ENCODE measurements around the gene GOT1.

GOT1 gene

DNA sequence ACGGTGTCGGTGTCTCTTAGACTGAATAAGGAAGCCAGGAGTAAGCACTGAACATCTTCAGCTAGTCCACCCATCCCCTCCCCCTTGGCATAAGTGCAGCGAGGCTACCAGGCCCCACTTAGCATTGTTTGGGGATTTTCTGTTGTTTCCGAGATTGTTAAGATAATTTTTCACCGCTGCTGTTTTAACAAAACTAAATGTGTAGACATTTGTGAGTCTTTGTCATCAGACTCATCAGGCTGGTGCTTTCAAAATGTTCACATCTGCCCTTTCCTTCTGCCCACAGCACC is 21.0 kb upstream of the GOT1 start:
- no peaks in the 10 kb centered on the region for H3K36me3 ChIP-seq (ENCODE audit: control insufficient read depth, insufficient read depth, low read length)
- DNase-seq (ENCODE audit: extremely low read depth, insufficient read length): no peak
- TF ChIP-seq, protein P1, sequence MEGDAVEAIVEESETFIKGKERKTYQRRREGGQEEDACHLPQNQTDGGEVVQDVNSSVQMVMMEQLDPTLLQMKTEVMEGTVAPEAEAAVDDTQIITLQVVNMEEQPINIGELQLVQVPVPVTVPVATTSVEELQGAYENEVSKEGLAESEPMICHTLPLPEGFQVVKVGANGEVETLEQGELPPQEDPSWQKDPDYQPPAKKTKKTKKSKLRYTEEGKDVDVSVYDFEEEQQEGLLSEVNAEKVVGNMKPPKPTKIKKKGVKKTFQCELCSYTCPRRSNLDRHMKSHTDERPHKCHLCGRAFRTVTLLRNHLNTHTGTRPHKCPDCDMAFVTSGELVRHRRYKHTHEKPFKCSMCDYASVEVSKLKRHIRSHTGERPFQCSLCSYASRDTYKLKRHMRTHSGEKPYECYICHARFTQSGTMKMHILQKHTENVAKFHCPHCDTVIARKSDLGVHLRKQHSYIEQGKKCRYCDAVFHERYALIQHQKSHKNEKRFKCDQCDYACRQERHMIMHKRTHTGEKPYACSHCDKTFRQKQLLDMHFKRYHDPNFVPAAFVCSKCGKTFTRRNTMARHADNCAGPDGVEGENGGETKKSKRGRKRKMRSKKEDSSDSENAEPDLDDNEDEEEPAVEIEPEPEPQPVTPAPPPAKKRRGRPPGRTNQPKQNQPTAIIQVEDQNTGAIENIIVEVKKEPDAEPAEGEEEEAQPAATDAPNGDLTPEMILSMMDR (IDR thresholded peaks at IDR 0.05; ENCODE audit: insufficient read depth, low read length, poor library complexity, severe bottlenecking): no peak
- H3K4me3 ChIP-seq (replicated peaks; ENCODE audit: low read depth, low read length): no peak overlapping the region
- no peaks in the 10 kb centered on the region for H3K27me3 ChIP-seq (replicated peaks; ENCODE audit: control insufficient read depth, insufficient read depth, low read length)

DNA sequence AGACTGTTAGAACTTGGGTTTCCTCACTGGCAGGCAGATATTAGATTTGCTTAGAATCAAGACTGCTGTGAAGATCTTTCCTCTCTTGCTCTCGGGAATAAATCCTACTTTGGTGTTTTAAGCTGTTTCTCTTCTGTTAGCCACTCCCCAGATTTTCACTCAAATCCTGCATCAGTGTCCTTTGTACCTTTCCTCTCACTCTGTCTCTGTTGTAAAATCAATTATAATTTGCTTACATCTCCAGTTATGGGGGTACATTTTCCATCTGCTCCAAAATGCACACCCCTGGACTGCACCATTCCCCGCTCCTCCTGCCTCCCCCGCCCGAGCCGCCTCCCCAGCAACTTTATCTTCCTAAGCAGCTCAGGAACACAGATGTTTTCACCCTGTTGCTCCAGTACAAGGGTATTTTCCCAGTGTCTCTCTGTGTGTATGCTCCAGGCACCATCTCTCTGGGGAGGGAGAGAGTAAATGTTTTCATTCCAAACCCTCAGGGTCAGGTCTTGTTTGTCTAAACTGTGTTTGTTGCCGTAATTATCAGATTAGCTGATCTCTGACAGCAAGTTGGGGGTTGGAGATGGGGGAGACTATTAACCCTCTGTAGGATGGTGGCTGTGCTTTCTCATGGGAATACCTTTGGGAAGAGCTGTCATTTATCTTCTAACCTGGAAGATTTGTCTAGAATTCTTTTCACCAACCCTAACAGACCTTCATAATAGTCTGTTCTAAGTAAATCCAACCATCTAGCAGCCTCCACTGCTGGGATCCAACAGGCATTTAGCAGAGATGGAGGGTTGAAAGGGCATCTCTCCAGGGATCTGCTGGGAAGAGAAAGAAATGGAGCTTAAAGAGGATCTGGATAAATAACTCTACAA is 20.4 kb upstream of the GOT1 start:
- Histone ChIP-seq H3K27me3 (replicated peaks; ENCODE audit: control insufficient read depth, insufficient read depth, low read length) (no peaks in the 10 kb centered on the region), H3K36me3 (ENCODE audit: control insufficient read depth, insufficient read depth, low read length) (no peaks in the 10 kb centered on the region), H3K4me3 (replicated peaks; ENCODE audit: low read depth, low read length) (no peak overlapping the region)
- TF ChIP-seq, protein P1 (IDR thresholded peaks at IDR 0.05; ENCODE audit: insufficient read depth, low read length, poor library complexity, severe bottlenecking): no peak
- DNase-seq (ENCODE audit: extremely low read depth, insufficient read length): no peak

DNA sequence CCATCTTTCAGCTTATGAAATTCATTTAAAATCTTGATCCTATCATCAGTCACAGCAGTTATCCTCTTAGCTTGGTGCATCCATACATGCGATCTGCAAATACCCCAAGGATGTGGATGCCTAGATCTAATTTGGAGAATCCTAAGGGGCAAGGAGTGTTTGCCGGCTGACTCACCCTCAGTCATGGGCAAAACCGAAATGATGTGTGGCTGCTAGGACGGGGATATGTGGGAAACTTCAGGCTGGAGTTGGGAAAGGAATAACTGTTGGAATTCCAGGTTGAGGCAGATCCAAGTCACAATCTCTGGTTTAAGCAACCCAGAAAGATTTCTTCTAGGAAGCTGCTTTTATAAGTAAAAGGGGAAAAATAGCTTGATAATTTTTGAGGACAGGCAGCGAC is 19.7 kb upstream of the GOT1 start:
- TF ChIP-seq, protein P1 (IDR thresholded peaks at IDR 0.05; ENCODE audit: insufficient read depth, low read length, poor library complexity, severe bottlenecking): no peak
- DNase-seq (ENCODE audit: extremely low read depth, insufficient read length): no peak
- Histone ChIP-seq H3K36me3 (ENCODE audit: control insufficient read depth, insufficient read depth, low read length) (no peaks in the 10 kb centered on the region), H3K4me3 (replicated peaks; ENCODE audit: low read depth, low read length) (no peak overlapping the region), H3K27me3 (replicated peaks; ENCODE audit: control insufficient read depth, insufficient read depth, low read length) (no peaks in the 10 kb centered on the region)

DNA sequence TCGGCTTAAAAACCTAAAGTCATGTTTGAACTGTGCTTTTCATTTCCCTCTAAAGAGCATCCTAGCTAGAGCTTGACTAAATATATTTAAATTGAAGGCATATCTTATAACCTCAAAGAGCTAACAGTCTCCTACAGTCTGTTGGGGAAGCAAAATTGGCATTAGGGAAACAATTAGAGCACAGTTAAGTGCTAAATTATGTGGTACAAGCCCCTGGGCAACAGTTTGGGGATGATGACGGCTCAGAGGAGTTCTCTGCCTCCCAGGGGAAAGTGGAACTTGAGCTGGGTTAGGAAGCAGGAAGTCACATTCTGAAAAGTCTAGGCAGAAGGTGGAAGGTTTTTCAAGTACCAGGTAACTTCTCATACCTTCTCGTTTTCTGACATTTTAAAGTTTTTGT is 18.6 kb upstream of the GOT1 start:
- TF ChIP-seq, protein P1 (IDR thresholded peaks at IDR 0.05; ENCODE audit: insufficient read depth, low read length, poor library complexity, severe bottlenecking): no peak
- Histone ChIP-seq H3K27me3 (replicated peaks; ENCODE audit: control insufficient read depth, insufficient read depth, low read length) (no peaks in the 10 kb centered on the region), H3K36me3 (ENCODE audit: control insufficient read depth, insufficient read depth, low read length) (no peaks in the 10 kb centered on the region), H3K4me3 (replicated peaks; ENCODE audit: low read depth, low read length) (no peak overlapping the region)
- DNase-seq (ENCODE audit: extremely low read depth, insufficient read length): no peak

DNA sequence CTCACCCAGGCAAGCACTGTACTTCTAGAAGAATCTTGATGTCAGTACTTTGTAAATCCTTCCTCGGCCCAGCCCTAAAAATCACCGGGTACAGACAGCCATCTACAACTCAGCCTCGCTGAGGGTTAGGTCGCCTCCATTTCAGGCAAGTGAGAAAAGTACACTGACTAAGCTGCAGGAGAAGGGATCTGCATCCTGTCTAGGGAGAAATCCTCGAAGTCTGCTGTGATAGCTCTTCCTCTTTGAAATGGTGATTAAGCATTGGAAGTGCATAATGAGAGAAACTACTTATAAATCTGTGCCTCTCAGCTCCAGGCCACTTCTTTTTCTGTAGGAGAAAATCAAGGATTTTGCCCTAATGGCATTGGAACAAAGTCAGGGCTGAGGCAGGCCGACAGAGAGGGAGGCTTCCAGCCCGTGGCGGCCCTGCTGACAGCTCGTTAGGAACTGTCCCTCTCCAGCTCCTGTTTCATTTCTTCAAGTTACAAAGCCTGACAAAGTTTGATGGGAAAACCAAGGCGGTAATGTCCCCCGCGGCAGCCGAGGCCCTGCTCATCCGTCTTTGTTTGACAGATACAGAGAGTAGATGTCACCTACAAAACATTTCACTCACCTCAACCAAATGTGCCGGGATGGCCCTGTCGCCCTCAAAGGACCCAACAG is 14.1 kb upstream of the GOT1 start:
- TF ChIP-seq, protein P1 (IDR thresholded peaks at IDR 0.05; ENCODE audit: insufficient read depth, low read length, poor library complexity, severe bottlenecking): no peak

More for the DNA sequence above, 14.1 kb upstream of the GOT1 start:
- H3K4me3 ChIP-seq (replicated peaks; ENCODE audit: low read depth, low read length): no peak overlapping the region
- no peaks in the 10 kb centered on the region for H3K27me3 ChIP-seq (replicated peaks; ENCODE audit: control insufficient read depth, insufficient read depth, low read length)
- no peak for DNase-seq (ENCODE audit: extremely low read depth, insufficient read length)
- H3K36me3 ChIP-seq (ENCODE audit: control insufficient read depth, insufficient read depth, low read length): no peaks in the 10 kb centered on the region

Measured in GM06990 (cell line).